GM18502 (cell line): ENCODE measurements around the gene CCL7.

Source experiments
- ATAC-seq: cut with Tn5 transposase; IDR thresholded peaks from one replicate; pipeline ENCODE4 v1.9.1; 2021; ENCODE audit warnings: mild to moderate bottlenecking; ENCODE audit not compliant: unreplicated experiment, poor library complexity

The CCL7 gene

DNA sequence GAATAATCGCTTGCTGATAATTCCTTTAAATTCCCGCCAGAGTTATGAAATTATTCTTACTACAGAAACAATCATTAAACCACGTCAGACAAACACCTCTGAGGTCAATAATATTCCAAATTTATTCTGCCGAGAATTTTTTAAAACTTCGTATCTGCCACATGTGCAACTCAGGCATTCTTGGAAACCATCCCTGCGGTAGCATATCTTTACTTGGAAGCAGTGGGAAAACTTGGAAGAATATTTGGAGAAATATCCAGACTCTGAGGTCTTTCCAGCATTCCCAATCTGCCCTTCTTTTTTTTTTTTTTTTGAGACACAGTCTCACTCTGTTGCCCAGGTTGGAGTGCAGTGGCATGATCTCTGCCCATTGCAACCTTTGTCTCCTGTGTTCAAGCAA lies 13.6 kb downstream of the CCL7 start:
- ATAC-seq = no peak

DNA sequence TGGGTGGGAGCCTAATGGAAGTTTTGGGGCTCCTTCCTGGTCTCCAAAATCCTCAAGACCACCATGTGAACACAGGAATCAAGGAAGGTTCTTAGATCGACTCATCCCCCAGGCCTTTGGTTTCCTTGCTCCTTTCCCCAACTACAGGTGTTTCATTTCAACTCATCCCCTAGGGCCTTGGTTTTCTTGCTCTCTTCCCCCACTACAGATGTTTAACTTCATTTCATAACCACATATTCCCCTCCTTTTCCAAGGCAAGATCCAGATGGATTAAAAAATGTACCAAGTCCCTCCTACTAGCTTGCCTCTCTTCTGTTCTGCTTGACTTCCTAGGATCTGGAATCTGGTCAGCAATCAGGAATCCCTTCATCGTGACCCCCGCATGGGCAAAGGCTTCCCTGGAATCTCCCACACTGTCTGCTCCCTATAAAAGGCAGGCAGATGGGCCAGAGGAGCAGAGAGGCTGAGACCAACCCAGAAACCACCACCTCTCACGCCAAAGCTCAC lies 15.3 kb downstream of the CCL7 start, which contains the start of gene CCL11:
CCL11 (plus strand) TSS at position 457 of the 507 bp plus-strand sequence. CDS start 67 bp downstream, outside the sequence.
- no peak for ATAC-seq

DNA sequence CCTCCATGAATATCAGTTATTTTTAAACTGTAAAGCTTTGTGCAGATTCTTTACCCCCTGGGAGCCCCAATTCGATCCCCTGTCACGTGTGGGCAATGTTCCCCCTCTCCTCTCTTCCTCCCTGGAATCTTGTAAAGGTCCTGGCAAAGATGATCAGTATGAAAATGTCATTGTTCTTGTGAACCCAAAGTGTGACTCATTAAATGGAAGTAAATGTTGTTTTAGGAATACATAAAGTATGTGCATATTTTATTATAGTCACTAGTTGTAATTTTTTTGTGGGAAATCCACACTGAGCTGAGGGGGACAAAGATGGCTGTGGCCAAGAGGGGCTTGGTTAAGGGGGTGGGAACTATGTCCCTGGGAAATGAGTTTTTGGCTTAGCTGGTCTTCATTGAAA lies 17.9 kb downstream of the CCL7 start:
- no peak for ATAC-seq

GRCh38 chr17:34290586-34290985 lies 20.6 kb downstream of the CCL7 start:
- no peak for ATAC-seq

GRCh38 chr17:34291721-34292348 lies 21.8 kb downstream of the CCL7 start:
- no peak for ATAC-seq

GRCh38 chr17:34299027-34299426 lies 29.0 kb downstream of the CCL7 start:
- ATAC-seq = no peak

DNA sequence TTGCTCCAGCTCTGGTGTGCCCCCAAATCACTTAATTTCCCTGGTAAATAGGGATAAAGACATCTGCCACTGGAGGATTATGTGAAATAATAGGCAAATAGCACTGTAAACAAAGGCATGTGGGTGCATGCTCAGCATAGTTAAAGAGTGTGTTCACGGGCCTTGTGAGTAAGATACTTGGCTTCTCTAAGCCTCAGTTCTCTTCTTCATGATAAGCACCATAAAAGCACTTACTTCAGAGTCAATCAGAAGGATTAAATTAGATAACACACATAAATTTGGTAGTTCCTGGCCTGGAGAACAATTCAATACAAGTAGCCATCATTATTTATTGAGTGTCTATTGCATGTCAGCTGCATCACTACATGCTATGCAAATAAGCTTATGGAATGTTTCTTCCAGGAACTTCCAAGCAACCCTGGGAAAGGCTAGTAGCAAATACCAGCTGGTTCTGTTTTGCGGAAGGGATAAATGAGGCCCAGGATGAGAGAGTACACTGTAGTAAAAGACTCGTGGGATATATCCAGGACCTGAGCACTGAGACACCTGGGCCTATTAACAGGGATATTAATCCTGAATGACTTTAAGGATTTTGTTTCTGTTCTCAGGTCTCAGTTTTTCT lies 30.0 kb downstream of the CCL7 start:
- no peak for ATAC-seq

GRCh38 chr17:34300652-34301370 lies 30.8 kb downstream of the CCL7 start:
- ATAC-seq = no peak

DNA sequence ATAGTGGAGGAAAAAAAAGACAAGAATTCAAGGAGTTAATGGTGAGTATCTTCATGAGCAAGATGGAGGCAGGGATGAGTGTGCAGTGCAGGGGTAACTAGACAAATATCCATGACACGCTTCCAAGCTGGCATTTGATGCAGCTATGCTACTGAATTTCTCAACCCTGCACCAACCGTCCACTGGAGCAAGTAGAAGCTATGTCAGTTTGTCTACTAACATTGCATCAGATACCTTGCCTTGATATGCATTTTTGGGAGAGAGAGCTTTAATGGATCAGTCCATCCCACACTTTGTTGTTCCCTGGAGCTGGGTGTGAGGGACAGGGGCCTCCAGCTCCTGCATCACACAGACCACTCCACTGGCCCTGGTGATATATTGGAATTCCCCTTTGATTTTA lies 32.0 kb downstream of the CCL7 start:
- no peak for ATAC-seq

DNA sequence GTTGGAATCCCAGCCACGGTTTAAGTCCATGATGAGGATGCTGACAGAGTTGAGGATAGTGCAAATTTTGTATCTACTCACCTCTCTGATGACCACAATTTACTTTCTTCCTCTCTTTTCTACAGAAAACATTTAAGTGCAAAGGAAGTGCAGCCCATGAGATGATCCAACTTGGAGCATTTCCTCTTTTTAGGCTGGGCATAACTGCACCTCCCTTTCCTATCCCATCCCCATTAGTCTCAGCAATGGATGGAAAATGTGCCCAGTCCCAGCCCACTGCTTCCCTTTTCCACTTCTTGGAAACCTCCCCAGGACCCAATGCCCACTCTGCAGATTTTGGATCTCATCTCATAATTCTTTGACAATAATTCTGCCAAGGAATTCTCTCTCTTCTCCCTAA lies 32.6 kb downstream of the CCL7 start:
- ATAC-seq = no peak

DNA sequence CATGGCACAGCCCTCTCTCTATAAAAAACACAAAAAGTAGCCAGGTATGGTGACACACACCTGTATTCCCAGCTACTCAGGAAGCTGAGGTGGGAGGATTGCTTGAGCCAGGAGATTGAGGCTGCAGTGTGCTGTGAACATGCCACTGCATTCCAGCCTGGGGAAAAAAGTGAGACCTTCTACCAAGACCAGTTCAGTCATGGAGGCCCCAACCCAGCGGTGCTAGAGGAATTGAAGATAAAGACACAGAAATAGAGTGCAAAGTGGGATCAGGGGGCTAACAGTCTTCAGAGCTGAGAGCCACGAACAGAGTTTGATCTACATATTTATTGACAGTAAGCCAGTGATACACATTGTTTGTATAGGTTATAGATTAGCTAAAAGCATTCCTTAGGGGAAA lies 33.6 kb downstream of the CCL7 start:
- no peak for ATAC-seq

DNA sequence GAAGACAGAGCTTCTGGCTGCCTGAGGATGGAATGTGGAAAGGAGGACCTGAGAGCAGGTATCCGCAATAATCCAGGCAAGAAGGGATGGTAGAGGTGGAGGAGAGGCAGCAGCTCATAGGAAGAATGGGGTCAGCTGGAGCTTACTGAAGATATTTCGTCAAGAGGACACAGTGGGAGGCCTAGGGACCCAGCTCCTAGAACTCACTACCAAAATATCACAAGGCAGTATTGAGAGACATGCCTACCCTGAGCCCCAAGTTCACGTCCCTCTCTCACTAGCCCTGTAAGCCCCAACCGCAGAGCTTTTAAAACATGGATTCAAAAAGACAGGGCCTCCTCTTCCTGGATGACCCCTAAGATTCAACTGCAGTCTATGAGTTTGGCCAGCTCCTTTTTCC lies 35.0 kb downstream of the CCL7 start:
- no peak for ATAC-seq

GRCh38 chr17:34305606-34306005 lies 35.6 kb downstream of the CCL7 start:
- no peak for ATAC-seq

DNA sequence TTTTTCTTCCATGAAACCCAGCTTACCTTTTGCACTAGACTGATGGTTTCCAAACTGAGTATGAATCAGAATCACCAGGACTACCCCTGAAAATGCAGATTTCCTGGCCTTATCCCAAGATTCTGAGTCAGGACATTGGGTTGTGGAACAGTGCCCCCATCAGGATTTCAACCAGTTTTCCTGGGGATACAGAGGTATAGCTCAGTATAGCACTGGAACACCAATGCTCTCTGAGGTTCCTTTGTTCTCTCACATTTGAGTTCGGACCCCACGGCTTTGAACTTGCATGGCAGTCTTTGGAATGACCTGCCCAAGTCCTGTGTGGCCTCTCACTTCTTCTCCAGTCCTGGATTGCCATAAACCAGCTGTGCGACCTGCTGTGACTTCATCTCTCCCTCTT lies 36.4 kb downstream of the CCL7 start:
- ATAC-seq = no peak

DNA sequence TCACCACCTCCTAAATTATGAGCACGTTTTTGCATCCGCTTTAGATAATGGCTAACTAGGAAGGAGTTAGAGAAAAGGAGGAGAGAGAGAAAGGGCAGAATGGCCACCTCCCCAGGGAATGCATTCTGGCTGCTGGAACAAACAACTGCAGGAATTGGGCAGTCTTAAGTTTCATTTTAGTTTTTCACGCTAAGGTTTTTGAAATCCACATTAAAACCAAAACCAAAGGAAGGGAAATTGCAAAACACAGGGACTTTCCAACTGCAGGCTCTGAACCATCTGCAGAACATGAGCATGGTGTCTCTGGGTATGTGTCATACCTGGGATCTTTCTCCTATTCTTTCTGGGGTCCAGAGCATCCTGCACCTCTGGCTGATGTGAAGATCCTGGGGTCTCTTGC lies 37.1 kb downstream of the CCL7 start:
- no peak for ATAC-seq

- no peak for ATAC-seq
Measured at GRCh38 chr17:34308371-34308770, 38.4 kb downstream of the CCL7 start.

GRCh38 chr17:34311291-34311690 lies 41.3 kb downstream of the CCL7 start:
- no peak for ATAC-seq

DNA sequence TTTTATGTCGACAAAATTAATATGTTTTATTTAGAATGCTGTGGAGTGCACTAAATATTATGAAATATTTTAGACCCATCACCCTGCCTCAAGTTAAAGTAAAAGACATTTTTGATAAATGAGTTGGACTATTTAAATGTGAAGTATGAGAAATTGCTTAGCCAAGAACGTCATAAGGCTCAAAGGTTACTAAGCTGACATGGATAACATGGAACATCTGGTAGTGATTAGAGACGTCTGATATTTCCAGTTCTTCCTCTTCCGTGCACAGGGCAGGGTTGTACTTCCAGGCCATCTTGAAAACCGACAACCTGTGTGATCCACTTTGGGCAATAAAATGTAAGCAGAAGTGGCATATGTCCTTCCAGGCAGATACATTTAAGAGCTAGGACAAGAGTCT lies 42.1 kb downstream of the CCL7 start:
- ATAC-seq = no peak

GRCh38 chr17:34313164-34313563 lies 43.1 kb downstream of the CCL7 start:
- no peak for ATAC-seq

GRCh38 chr17:34314279-34314678 lies 44.3 kb downstream of the CCL7 start:
- ATAC-seq = no peak

- no peak for ATAC-seq
Measured at GRCh38 chr17:34318474-34318873, 48.5 kb downstream of the CCL7 start.
